Forelimb muscle (tissue), 1 donor: Measurements from ENCODE around the gene AQP1. TPM values are rescaled to one million over a fixed set of nuclear protein-coding genes. Genes with fewer than 3 reads are reported as not detected.

Experiments used
- DNase-seq: peaks from one replicate; pipeline ENCODE4 v3.0.0-alpha.2; 2013; ENCODE audit warnings: low read depth
- polyA plus RNA-seq: library from polyadenylated mRNA; unstranded; fragments of 120-200 nt; gene quantifications from one replicate; pipeline ENCODE4 v1.2.1, GENCODE V29; 2013; ENCODE audit not compliant: insufficient read length

AQP1 gene
- polyA plus RNA-seq, 1 donor: 91.6 TPM

DNA sequence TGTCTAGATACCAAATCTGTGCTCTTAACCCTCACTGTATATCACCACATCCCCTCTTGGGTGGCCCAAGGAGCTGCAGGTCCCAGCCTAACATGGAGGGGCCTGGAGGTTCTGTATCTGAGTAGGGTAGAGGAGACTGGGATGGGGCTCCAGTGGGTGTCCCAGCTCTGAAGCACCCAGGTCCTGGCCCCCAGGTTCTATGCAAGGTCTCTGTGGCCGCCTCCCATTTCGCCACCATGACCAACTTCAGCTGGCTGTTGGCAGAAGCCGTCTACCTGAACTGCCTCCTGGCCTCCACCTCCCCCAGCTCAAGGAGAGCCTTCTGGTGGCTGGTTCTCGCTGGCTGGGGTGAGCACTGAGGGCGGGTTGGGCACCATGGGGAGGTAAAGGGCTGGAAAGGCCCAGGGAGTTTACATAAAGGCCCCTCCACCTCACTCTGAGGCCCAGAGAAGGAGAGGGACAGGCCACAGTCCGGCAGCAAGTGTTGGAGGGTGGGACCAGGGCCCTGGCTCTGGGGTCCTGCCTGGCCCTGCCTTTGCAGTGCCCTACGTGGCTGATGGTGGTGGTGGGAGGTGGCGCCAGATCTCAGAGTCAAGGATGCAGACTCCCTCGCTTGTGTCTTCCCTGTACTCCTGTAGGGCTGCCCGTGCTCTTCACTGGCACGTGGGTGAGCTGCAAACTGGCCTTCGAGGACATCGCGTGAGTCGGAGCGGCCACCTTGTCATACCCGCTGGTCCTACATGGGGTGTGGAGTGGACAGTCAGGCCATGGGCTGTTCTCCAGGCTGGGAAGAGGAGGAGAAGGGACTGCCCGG, 62.3 kb downstream of the AQP1 start:
- DNase-seq: no peak

- no peak for DNase-seq
Measured at GRCh38 chr7:30974605-30975255, 63.1 kb downstream of the AQP1 start.

Other genes with a start within 250 kb of the AQP1 start
- gene CRHR2, start 229.4 kb upstream of the AQP1 start, polyA plus RNA-seq: 3.4 TPM
- gene INMT, start 159.7 kb upstream of the AQP1 start, polyA plus RNA-seq: 8.3 TPM
- 5.2 TPM for gene MINDY4, start 140.4 kb upstream of the AQP1 start, polyA plus RNA-seq
- 0.54 TPM for gene GHRHR, start 52.1 kb downstream of the AQP1 start, polyA plus RNA-seq
- gene ADCYAP1R1, start 140.5 kb downstream of the AQP1 start, polyA plus RNA-seq: 6.7 TPM